Embryonic facial prominence (tissue), 1 donor: Measurements from ENCODE around the gene EHMT1.

Experiments
- DNase-seq: peaks from one replicate; pipeline ENCODE4 v3.0.0-alpha.2; 2016; ENCODE audit errors: extremely low spot score

The EHMT1 gene

GRCh38 chr9:137618105-137619067, at the start of gene EHMT1:
Gene EHMT1 (plus strand): TSS chr9:137619005. CDS start chr9:137619029, 24 bp downstream.
- DNase-seq = peak; percentile 76

- no peak for DNase-seq
These were observed 49.1 kb upstream of the EHMT1 start for GRCh38 chr9:137569609-137570203.

- DNase-seq = no peak
These were observed 48.2 kb upstream of the EHMT1 start for GRCh38 chr9:137570566-137570965.

DNA sequence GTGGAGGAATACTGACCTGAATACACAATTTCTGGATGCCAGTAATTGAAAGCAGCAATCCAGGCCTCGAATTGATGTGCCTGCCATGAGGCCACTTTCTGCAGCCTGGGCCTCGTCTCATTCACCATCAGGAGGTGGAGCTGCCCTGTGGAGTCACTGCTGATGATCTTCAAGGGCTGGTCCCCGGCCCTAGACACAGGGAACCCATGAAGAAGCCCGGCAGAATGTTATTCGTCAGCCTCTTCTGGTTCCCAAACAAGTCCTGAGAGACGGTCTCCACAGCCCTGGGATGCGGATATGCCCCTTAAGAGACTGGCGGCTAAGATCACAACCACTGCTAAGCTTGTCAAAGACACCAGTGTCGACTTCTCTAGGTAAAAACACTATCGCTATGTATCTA, 44.6 kb upstream of the EHMT1 start:
- no peak for DNase-seq

DNA sequence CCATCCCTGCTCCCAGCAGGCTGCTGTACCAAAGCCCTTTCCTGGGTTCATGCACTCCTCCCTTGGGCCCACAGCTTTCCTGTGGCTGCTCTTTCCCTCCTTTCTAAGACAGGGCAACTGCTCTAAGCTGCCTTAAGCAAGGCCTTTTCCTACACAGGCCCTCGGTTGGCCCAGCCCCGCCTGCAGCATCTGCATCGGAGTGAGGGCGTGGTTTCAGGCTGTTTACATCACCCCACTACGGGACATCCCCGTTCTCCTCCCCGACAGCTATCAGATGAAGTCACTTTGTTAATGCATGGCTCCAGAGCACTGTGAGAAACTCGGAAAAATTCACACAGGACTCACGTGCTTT, 43.5 kb upstream of the EHMT1 start:
- DNase-seq = no peak

- DNase-seq = no peak
These were observed 42.9 kb upstream of the EHMT1 start for GRCh38 chr9:137575716-137576411.

DNA sequence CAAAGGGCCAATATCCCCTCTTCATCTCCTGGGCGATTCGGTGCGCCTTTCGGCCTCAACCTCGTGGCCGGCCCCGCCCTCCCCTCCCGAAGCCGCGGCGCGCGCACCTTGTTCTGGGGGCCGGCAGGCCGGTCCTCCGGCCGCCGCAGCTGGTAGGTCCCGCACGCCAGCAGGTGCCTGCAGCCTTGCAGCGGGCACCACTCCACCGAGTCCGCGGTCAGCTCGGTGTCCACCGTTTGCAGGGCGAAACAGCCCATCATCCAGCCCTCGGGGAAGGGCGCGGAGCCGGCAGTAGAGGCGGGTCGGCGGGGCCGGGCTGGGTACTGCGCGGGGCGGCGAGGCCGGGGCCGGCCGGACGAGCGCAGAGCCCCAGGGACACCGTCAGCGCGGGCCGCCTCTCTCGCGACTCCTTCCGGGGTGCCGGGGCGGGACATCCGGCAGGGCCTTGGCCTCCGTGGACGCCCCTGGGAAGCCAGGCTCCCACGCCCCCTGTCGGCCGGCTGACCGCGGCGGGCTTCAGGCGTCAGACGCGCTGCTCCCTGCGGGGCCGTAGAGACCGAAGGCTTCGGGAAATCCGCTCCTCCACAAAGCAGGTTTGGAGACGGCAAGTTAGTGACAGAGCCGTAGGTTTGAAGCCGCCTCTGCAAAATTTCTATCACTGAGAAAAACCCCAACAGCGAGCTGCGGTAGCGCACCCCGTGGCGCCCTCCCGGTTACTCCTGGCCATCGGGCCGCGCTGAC, 40.1 kb upstream of the EHMT1 start, which contains the start of gene DPH7:
DPH7 (minus strand) TSS at position 408 of the 741 bp plus-strand sequence; CDS start at position 260, 148 bp downstream.
- peak; percentile 70 for DNase-seq

- DNase-seq = no peak
These were observed 39.6 kb upstream of the EHMT1 start for GRCh38 chr9:137579259-137579604.

- no peak for DNase-seq
These were observed 38.4 kb upstream of the EHMT1 start for GRCh38 chr9:137580209-137580953.

GRCh38 chr9:137580954-137581322, 37.9 kb upstream of the EHMT1 start:
- DNase-seq = no peak

- DNase-seq = no peak
These were observed 37.2 kb upstream of the EHMT1 start for GRCh38 chr9:137581361-137582285.

DNA sequence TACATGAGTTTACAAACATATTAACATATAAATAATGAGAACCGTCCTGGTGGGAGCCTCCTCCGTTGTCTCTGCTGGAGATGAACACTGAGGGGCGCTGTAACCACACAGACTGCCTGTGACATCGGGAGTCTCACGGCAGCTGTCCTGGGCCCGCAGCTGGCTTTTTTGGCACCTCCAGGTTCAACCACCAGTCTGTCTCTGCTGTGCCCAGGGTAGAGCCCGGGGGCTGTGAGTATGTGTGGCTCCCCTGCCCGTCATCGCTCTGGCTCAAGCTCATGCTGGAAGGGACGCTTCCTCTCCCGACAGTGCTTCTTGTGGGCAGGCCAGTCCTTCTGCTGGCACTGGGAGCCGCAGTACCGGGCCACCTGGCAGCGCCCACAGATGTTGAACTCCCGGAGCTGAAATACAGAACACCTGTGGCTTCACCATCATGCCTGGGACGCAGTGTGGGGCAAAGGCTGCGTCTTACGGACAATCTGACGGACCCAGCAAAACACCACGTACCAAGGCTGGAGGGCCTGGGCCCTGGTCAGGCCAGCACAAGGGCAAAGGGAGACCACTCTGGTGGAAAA, 36.4 kb upstream of the EHMT1 start:
- DNase-seq = no peak

GRCh38 chr9:137583347-137583746, 35.5 kb upstream of the EHMT1 start:
- no peak for DNase-seq

DNA sequence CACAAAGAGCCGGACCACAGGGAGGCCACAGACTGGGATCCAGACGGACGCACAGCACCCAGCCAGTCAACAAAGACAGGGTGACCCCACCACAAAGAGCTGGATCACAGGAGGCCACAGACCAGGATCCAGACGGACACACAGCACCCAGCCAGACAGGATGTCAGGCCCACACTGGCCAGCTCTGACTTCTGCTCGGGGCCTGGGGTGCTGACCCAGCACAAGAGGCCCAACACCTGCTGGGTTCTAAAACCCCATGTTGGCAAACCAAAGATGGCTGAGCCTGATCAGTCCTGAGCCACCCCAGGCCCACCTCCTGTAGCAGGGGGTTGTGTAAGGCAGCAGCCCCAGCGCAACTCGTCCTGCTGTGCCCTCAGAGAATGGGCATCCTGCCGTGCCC, 34.8 kb upstream of the EHMT1 start:
- no peak for DNase-seq

DNA sequence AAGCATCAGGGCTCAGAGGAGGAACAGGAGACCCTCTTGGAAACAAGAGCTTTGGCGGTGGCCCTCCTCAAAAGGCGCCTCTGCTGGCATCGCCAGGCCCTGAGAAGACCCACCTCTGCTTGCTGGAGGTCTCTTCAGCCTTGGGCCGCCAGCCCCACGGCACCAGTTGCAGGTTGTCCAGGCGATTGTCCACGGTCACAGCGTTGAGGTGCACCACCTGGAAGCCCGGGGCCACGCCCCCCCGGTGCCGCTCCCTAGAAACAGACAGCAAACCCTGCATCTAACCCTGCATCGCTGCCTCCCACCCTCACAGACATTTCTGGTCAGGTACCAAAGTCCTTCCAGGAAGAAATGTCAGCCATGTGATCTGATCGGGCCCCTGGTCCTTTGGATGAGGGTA, 32.0 kb upstream of the EHMT1 start:
- no peak for DNase-seq

- DNase-seq = no peak
These were observed 30.5 kb upstream of the EHMT1 start for GRCh38 chr9:137588311-137588710.

GRCh38 chr9:137588891-137589290, 29.9 kb upstream of the EHMT1 start:
- no peak for DNase-seq

GRCh38 chr9:137589441-137590122, 29.2 kb upstream of the EHMT1 start:
- no peak for DNase-seq

DNA sequence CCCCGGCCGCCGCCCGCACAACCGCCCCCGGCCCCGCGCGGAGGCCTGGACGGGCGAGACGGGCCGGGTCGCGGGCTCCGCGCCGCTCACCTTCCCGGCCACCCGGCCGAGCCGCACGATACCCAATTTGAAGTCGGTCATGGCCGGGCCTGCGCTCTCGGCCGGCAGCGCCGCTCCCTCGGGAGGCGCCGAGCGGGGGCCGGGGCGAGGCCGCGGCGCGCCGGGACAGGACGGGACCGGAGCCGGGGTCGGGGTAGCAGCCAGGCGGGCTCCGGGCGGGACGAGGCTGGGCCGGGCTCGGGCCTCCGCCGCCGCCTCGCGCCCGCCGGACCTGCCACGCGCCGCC, 28.7 kb upstream of the EHMT1 start:
- no peak for DNase-seq
